ENCODE data around the gene PIH1D1. TPM values are rescaled to one million over a fixed set of nuclear protein-coding genes. Genes with fewer than 3 reads are reported as not detected.

Gene PIH1D1
- polyA plus RNA-seq, 1 donor from 2014 or later, result 145 TPM

- peaks cover 73% of the 10 kb centered on the region for H3K27me3 ChIP-seq (ENCODE audit: insufficient read depth, low read depth, low read length)
- H3K4me2 ChIP-seq (ENCODE audit: low read length), result no peak overlapping the region
- no peak overlapping the region for H3K4me3 ChIP-seq (ENCODE audit: low read length)
These were observed 25.6 kb downstream of the PIH1D1 start for GRCh38 chr19:49425922-49426592.

DNA sequence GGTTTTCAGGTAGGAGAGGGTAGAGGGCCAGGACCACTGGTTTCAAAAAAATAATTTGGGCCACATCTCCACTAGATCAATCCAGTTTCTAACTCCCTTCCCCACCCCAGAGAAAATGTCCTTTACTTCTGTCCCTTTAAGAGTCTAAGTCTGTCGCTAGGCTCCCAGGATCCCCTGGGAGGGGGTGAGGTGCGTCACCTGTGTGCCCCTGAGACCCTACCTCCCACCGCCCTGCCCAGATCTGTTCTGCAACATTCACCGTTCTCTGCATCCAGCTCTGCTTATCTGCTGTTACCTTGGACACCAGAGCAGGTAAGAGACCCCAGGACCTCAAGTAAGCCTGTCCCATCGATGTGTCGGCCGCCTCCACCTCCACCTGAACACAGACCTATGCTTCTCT lies 26.4 kb downstream of the PIH1D1 start, which contains the start of gene GFY:
Gene GFY (plus strand): TSS at position 211 of the 400 bp plus-strand sequence. CDS start 1,043 bp downstream, outside the sequence.
- no peaks in the 10 kb centered on the region for H4K20me1 ChIP-seq (ENCODE audit: insufficient read depth)
- H3K9me3 ChIP-seq (ENCODE audit: low read length), result no peaks in the 10 kb centered on the region
- peaks cover 82% of the 10 kb centered on the region for H3K27me3 ChIP-seq (ENCODE audit: insufficient read depth, low read depth, low read length)
- no peak within 1 kb of the TSS for H2AFZ ChIP-seq (ENCODE audit: low read depth, low read length)
- no peak within 1 kb of the TSS for H3K27ac ChIP-seq (ENCODE audit: low read length)
- no peaks in the 10 kb centered on the region for H3K79me2 ChIP-seq (replicated peaks; ENCODE audit: insufficient read depth, low read length)
- no peak within 1 kb of the TSS for H3K9ac ChIP-seq (ENCODE audit: low read length)
- no peaks in the 10 kb centered on the region for H3F3A ChIP-seq (ENCODE audit: insufficient read depth, low read length, poor library complexity, severe bottlenecking)
- no peak within 1 kb of the TSS for H3K4me3 ChIP-seq (ENCODE audit: low read length)
- H3K9me2 ChIP-seq (ENCODE audit: insufficient read depth, low read length), result no peaks in the 10 kb centered on the region
- no peak within 1 kb of the TSS for H3K4me2 ChIP-seq (ENCODE audit: low read length)
- H3K36me3 ChIP-seq (ENCODE audit: insufficient read depth, low read length), result no peaks in the 10 kb centered on the region
- no peak for TF ChIP-seq POLR2AphosphoS5 (IDR thresholded peaks at IDR 0.05)
- no peak for TF ChIP-seq TAF1 (IDR thresholded peaks at IDR 0.05; ENCODE audit: low read depth)
- no peak for TF ChIP-seq MXI1 (conservative IDR thresholded peaks at IDR 0.05; ENCODE audit: poor library complexity, severe bottlenecking)
- TF ChIP-seq RAD21 (conservative IDR thresholded peaks at IDR 0.05), result no peak

More at GRCh38 chr19:49425922-49426592, 25.6 kb downstream of the PIH1D1 start:
- no peaks in the 10 kb centered on the region for H3K9me2 ChIP-seq (ENCODE audit: insufficient read depth, low read length)
- H3K79me2 ChIP-seq (replicated peaks; ENCODE audit: insufficient read depth, low read length), result no peaks in the 10 kb centered on the region
- H3F3A ChIP-seq (ENCODE audit: insufficient read depth, low read length, poor library complexity, severe bottlenecking), result no peaks in the 10 kb centered on the region
- H3K9me3 ChIP-seq (ENCODE audit: low read length), result no peaks in the 10 kb centered on the region
- H3K9ac ChIP-seq (ENCODE audit: low read length), result no peak overlapping the region
- H3K36me3 ChIP-seq (ENCODE audit: insufficient read depth, low read length), result no peaks in the 10 kb centered on the region
- no peaks in the 10 kb centered on the region for H4K20me1 ChIP-seq (ENCODE audit: insufficient read depth)
- no peak overlapping the region for H2AFZ ChIP-seq (ENCODE audit: low read depth, low read length)
- TF ChIP-seq EP300 (conservative IDR thresholded peaks at IDR 0.05; ENCODE audit: poor library complexity, severe bottlenecking) (no peak), MXI1 (conservative IDR thresholded peaks at IDR 0.05; ENCODE audit: poor library complexity, severe bottlenecking) (no peak), REST (IDR thresholded peaks at IDR 0.05; ENCODE audit: borderline replicate concordance) (no peak), EZH2 (IDR thresholded peaks at IDR 0.05; ENCODE audit: borderline replicate concordance, insufficient read depth, low read length, poor library complexity, severe bottlenecking) (no peak)
- TF ChIP-seq, protein P1, sequence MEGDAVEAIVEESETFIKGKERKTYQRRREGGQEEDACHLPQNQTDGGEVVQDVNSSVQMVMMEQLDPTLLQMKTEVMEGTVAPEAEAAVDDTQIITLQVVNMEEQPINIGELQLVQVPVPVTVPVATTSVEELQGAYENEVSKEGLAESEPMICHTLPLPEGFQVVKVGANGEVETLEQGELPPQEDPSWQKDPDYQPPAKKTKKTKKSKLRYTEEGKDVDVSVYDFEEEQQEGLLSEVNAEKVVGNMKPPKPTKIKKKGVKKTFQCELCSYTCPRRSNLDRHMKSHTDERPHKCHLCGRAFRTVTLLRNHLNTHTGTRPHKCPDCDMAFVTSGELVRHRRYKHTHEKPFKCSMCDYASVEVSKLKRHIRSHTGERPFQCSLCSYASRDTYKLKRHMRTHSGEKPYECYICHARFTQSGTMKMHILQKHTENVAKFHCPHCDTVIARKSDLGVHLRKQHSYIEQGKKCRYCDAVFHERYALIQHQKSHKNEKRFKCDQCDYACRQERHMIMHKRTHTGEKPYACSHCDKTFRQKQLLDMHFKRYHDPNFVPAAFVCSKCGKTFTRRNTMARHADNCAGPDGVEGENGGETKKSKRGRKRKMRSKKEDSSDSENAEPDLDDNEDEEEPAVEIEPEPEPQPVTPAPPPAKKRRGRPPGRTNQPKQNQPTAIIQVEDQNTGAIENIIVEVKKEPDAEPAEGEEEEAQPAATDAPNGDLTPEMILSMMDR (IDR thresholded peaks at IDR 0.05; ENCODE audit: poor library complexity, severe bottlenecking), result no peak
- H3K27ac ChIP-seq (ENCODE audit: low read length), result no peak overlapping the region

DNA sequence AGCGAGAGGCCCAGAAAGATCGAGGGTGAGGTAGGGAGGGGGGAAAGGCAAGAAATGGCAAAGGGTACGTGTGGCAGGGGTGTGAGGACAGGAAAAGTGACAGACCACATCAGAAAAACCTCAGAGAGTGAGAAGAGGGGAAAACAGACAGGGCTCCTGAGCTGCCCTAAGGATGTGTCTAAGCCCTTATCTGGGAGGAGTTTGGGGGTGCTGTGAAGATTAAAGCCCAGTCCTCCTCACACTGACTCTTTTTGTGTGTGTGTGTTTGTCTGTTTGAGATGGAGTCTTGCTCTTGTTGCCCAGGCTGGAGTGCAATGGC lies 27.7 kb downstream of the PIH1D1 start:
- Histone ChIP-seq H3K27ac (ENCODE audit: low read length) (no peak overlapping the region), H3K36me3 (ENCODE audit: insufficient read depth, low read length) (no peaks in the 10 kb centered on the region), H3K9ac (ENCODE audit: low read length) (no peak overlapping the region), H3K4me2 (ENCODE audit: low read length) (no peak overlapping the region), H3K27me3 (ENCODE audit: insufficient read depth, low read depth, low read length) (peaks cover 90% of the 10 kb centered on the region), H3K4me3 (ENCODE audit: low read length) (no peak overlapping the region), H4K20me1 (ENCODE audit: insufficient read depth) (no peaks in the 10 kb centered on the region), H3K9me3 (ENCODE audit: low read length) (no peaks in the 10 kb centered on the region), H3K9me2 (ENCODE audit: insufficient read depth, low read length) (no peaks in the 10 kb centered on the region), H3K79me2 (replicated peaks; ENCODE audit: insufficient read depth, low read length) (no peaks in the 10 kb centered on the region), H2AFZ (ENCODE audit: low read depth, low read length) (no peak overlapping the region), H3F3A (ENCODE audit: insufficient read depth, low read length, poor library complexity, severe bottlenecking) (no peaks in the 10 kb centered on the region)
- TF ChIP-seq EP300 (conservative IDR thresholded peaks at IDR 0.05; ENCODE audit: poor library complexity, severe bottlenecking) (no peak), POLR2AphosphoS5 (IDR thresholded peaks at IDR 0.05) (no peak), TAF1 (IDR thresholded peaks at IDR 0.05; ENCODE audit: low read depth) (no peak), EZH2 (IDR thresholded peaks at IDR 0.05; ENCODE audit: borderline replicate concordance, insufficient read depth, low read length, poor library complexity, severe bottlenecking) (no peak), MXI1 (conservative IDR thresholded peaks at IDR 0.05; ENCODE audit: poor library complexity, severe bottlenecking) (no peak), REST (IDR thresholded peaks at IDR 0.05; ENCODE audit: borderline replicate concordance) (no peak), SMC3 (conservative IDR thresholded peaks at IDR 0.05; ENCODE audit: poor library complexity) (no peak)
